SJCRH30 (cell line): ENCODE results near the gene NTNG2. TPM values are rescaled to one million over a fixed set of nuclear protein-coding genes. Genes with fewer than 3 reads are reported as not detected.
"Not testable (repeated sequence)": the region's sequence is repeated elsewhere in the genome, so short reads cannot be mapped to it uniquely, and the experiment has no call there.

Source experiments
- DNase-seq, 2 experiments: peaks; one replicate each; pipeline ENCODE4 v3.0.0-alpha.2; 2015 to 2020
- H3K27ac ChIP-seq: fragments of 250-450 bp; sonication (Bioruptor Pico); 2 replicates; pipeline ENCODE4 v1.5.1; 2020; ENCODE audit warnings: mild to moderate bottlenecking, moderate library complexity
- H3K27me3 ChIP-seq: fragments of 250-450 bp; sonication (Bioruptor Pico); 2 replicates; pipeline ENCODE4 v1.5.1; 2020; ENCODE audit warnings: mild to moderate bottlenecking, moderate library complexity
- H3K36me3 ChIP-seq: fragments of 250-450 bp; sonication (Bioruptor Pico); 2 replicates; pipeline ENCODE4 v1.5.1; 2020; ENCODE audit warnings: mild to moderate bottlenecking, moderate library complexity
- H3K4me1 ChIP-seq: fragments of 250-450 bp; sonication (Bioruptor Pico); 2 replicates; pipeline ENCODE4 v1.5.1; 2020; ENCODE audit warnings: mild to moderate bottlenecking, moderate library complexity
- H3K4me3 ChIP-seq: fragments of 250-450 bp; sonication (Bioruptor Pico); 2 replicates; pipeline ENCODE4 v1.5.1; 2020; ENCODE audit warnings: mild to moderate bottlenecking, moderate library complexity
- H3K9me3 ChIP-seq: fragments of 250-450 bp; sonication (Bioruptor Pico); replicated peaks from 2 replicates; pipeline ENCODE4 v1.5.1; 2020; ENCODE audit warnings: mild to moderate bottlenecking, moderate library complexity
- total RNA-seq: library from RNA; depleted of rRNA; stranded (reverse); fragments of >200 nt; shearing (Covaris generic); gene quantifications from 2 replicates; pipeline ENCODE4 v1.2.3, GENCODE V29; 2014

NTNG2 gene
- total RNA-seq, 1 experiment from 2014 or later, result 0.26 TPM

- Histone ChIP-seq H3K36me3 (no peaks in the 10 kb centered on the region), H3K4me3 (no peak overlapping the region), H3K4me1 (no peaks in the 10 kb centered on the region; the same call in 1 of the 2 replicates), H3K27ac (no peak overlapping the region), H3K27me3 (peaks cover 23% of the 10 kb centered on the region), H3K9me3 (no peaks in the 10 kb centered on the region)
- no peak for DNase-seq
Observed at GRCh38 chr9:132249123-132249522, 87.3 kb downstream of the NTNG2 start.

DNA sequence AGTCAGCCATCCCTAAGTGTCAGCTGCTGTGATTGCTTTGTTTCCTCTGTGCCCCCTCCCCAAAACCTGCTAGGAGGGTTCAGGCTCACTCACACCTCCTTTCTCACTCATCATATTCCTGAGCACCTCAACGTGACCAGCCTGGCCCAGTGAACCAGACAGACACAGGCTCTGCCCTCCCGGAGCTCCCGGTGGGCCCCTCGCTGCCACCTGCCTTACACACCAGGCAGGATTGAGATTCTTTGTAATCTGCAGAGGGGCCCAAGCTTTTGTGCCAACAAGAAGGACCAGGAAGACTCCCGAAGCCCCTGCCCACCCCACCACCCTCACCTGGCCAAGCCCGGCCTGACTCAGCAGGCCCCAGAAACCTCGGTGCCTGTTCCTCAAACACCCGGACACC is 87.8 kb downstream of the NTNG2 start:
- DNase-seq, result no peak
- Histone ChIP-seq H3K27me3 (peaks cover 18% of the 10 kb centered on the region), H3K9me3 (no peaks in the 10 kb centered on the region), H3K4me1 (no peaks in the 10 kb centered on the region; the same call in 1 of the 2 replicates), H3K27ac (no peak overlapping the region), H3K36me3 (no peaks in the 10 kb centered on the region), H3K4me3 (no peak overlapping the region)

- Histone ChIP-seq H3K27ac (no peak overlapping the region), H3K4me3 (no peak overlapping the region), H3K9me3 (no peaks in the 10 kb centered on the region), H3K4me1 (no peaks in the 10 kb centered on the region; the same call in 1 of the 2 replicates), H3K27me3 (peaks cover 9% of the 10 kb centered on the region), H3K36me3 (no peaks in the 10 kb centered on the region)
- DNase-seq, result no peak
Observed at GRCh38 chr9:132250324-132251262, 88.7 kb downstream of the NTNG2 start.

GRCh38 chr9:132260846-132261245 is 99.0 kb downstream of the NTNG2 start:
- no peak for DNase-seq
- Histone ChIP-seq H3K27me3 (no peaks in the 10 kb centered on the region), H3K4me1 (no peaks in the 10 kb centered on the region), H3K4me3 (no peak overlapping the region), H3K36me3 (peaks cover 25% of the 10 kb centered on the region), H3K27ac (no peak overlapping the region), H3K9me3 (no peaks in the 10 kb centered on the region)

DNA sequence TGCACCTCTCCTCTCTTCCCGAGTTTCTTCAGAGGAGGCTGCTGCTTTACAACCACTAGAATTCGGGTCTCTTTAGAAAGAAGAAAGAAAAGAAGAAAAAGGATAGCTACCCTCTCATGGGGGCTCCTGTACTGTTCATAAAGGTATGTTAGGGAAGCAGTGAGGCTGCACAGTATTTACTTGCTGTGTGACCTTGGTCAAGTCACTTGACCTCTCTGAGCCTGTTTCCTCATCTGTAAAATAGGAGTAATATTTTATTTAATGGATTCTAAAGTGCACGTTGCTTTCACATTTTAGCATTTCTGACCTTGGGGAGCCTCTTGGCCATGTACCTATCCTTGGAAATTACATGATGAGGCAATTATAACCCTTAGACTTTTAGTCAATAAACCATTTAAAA is 104.2 kb downstream of the NTNG2 start:
- Histone ChIP-seq H3K9me3 (no peaks in the 10 kb centered on the region), H3K4me1 (no peaks in the 10 kb centered on the region), H3K4me3 (no peak overlapping the region), H3K36me3 (peaks cover 67% of the 10 kb centered on the region), H3K27me3 (no peaks in the 10 kb centered on the region), H3K27ac (no peak overlapping the region)
- no peak for DNase-seq

DNA sequence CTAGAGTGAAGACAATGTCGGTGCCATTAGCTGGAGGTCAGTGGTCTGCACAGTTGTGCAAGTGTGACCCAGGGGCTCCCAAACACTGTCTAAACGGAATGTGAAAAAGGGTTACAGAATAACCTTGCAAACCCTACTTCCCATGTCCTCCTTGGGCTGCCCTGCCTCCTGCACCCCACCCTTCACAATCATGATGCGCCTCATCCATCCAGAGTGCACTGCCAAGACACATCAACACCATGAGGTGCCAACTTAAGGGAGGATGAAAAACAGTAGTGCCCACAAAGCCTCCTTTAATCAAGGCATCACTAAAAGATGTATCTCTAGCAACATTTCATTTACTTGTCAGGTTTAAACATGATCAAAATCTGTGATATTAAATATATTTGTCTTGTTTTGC is 105.8 kb downstream of the NTNG2 start:
- H3K27ac ChIP-seq, result no peak overlapping the region
- H3K36me3 ChIP-seq, result peaks cover 71% of the 10 kb centered on the region
- H3K4me1 ChIP-seq, result no peaks in the 10 kb centered on the region
- DNase-seq, result no peak
- no peak overlapping the region for H3K4me3 ChIP-seq
- H3K9me3 ChIP-seq, result no peaks in the 10 kb centered on the region
- no peaks in the 10 kb centered on the region for H3K27me3 ChIP-seq

GRCh38 chr9:132268725-132269352 is 107.0 kb downstream of the NTNG2 start:
- Histone ChIP-seq H3K27me3 (no peaks in the 10 kb centered on the region), H3K27ac (no peak overlapping the region), H3K9me3 (no peaks in the 10 kb centered on the region), H3K4me3 (no peak overlapping the region), H3K36me3 (peaks cover 74% of the 10 kb centered on the region), H3K4me1 (no peaks in the 10 kb centered on the region)
- peak; percentile 66 to 83 for DNase-seq

DNA sequence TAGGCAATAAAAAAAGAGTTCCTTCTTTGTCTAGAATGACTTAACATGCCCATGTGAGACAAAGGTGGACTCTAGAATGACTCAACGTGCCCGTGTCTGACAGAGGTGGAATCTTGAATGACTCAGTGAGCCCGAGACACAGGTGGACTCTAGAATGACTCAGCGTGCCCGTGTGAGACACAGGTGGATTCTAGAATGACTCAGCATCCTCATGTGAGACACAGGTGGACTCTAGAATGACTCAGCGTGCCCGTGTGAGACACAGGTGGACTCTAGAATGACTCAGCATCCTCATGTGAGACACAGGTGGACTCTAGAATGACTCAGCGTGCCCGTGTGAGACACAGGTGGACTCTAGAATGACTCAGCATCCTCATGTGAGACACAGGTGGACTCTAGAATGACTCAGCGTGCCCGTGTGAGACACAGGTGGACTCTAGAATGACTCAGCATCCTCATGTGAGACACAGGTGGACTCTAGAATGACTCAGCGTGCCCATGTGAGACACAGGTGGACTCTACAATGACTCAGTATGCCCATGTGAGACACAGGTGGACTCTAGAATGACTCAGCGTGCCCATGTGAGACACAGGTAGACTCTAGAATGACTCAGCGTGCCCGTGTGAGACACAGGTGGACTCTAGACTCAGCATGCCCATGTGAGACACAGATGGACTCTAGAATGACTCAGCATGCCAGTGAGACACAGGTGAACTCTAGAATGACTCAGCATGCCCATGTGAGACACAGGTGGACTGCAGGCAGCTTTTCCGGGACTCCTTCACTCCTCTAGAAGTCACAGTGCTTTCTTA is 108.1 kb downstream of the NTNG2 start:
- H3K27ac ChIP-seq, H3K4me3 ChIP-seq, DNase-seq, H3K27me3 ChIP-seq, H3K9me3 ChIP-seq, H3K4me1 ChIP-seq: not testable (repeated sequence)
- peaks cover 74% of the 10 kb centered on the region for H3K36me3 ChIP-seq

DNA sequence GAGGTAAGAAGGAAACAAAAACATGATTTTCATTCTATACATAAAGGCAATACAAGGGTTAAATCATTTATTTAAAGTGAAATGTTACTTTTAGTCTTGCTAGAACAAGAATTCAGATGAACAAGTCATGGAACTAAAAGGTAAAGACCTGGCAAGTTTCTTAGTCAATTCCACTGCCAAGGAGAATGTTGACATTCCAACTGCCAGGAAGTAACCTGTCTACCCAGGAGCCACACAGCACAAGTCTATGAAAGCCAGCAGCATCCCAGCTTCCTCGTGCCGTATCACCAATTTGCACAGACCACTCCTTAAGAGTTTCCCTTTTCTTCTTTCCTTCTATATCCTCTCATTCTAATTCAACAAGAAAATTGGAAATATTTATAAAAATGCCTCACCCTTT is 113.0 kb downstream of the NTNG2 start:
- Histone ChIP-seq H3K36me3 (peaks cover 80% of the 10 kb centered on the region), H3K27me3 (no peaks in the 10 kb centered on the region)

GRCh38 chr9:132283165-132283564 is 121.3 kb downstream of the NTNG2 start:
- Histone ChIP-seq H3K27ac (no peak overlapping the region), H3K9me3 (no peaks in the 10 kb centered on the region), H3K36me3 (peaks cover 81% of the 10 kb centered on the region), H3K27me3 (no peaks in the 10 kb centered on the region), H3K4me1 (no peaks in the 10 kb centered on the region; the same call in 1 of the 2 replicates), H3K4me3 (no peak overlapping the region)
- DNase-seq, result no peak

More for the DNA sequence above, 113.0 kb downstream of the NTNG2 start:
- H3K9me3 ChIP-seq, result no peaks in the 10 kb centered on the region
- no peak overlapping the region for H3K4me3 ChIP-seq
- no peaks in the 10 kb centered on the region for H3K4me1 ChIP-seq
- no peak overlapping the region for H3K27ac ChIP-seq
- DNase-seq, result no peak

- no peaks in the 10 kb centered on the region; the same call in 1 of the 2 replicates for H3K4me1 ChIP-seq
- H3K27me3 ChIP-seq, result no peaks in the 10 kb centered on the region
- no peaks in the 10 kb centered on the region for H3K9me3 ChIP-seq
- no peak overlapping the region for H3K27ac ChIP-seq
- DNase-seq, result no peak
- H3K36me3 ChIP-seq, result peaks cover 81% of the 10 kb centered on the region
- H3K4me3 ChIP-seq, result no peak overlapping the region
Observed at GRCh38 chr9:132283863-132284262, 122.0 kb downstream of the NTNG2 start.

DNA sequence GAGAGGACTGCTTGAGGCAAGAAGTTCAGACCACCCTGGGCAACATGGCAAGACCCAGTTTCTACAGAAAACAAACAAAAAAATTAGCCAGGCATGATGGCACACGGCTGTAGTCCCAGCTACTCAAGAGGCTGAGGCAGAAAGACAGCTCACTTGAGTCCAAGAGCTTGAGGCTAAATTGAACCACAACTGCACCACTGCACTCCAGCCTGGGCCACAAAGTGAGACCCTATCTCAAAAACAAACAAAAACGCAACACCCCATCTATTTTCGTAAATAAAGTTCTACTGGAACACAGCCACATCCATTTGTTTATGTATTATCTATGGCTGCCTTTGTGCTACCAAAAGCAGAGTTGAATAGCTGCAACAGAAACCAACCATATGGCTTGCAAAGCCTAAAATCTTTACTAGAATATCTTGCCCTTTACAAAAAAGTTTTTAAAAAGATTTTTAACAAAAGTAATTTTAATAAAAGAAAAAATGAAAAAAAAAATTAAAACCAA is 125.5 kb downstream of the NTNG2 start:
- Histone ChIP-seq H3K9me3 (no peaks in the 10 kb centered on the region), H3K4me3 (no peak overlapping the region), H3K36me3 (peaks cover 63% of the 10 kb centered on the region), H3K4me1 (no peaks in the 10 kb centered on the region), H3K27ac (no peak overlapping the region), H3K27me3 (no peaks in the 10 kb centered on the region)
- no peak for DNase-seq

DNA sequence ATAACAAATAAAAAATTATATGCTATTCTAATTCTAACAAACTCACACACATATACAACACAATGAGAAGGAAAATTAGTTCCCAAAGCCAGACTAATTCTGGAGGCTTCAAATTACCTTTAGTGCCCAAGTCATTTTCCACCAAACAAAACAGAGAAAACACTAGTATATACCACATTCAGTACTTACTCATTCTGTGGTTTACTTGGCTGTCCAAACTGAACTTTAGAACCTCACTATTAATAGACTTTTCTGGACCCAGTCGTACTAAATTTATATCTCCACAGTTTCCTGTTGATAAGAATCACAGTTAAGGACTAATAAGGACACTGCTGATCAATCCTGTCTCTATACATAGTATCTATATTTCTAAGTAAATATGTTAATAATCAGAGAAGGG is 126.5 kb downstream of the NTNG2 start:
- DNase-seq, result no peak
- Histone ChIP-seq H3K36me3 (peaks cover 61% of the 10 kb centered on the region), H3K27me3 (no peaks in the 10 kb centered on the region), H3K27ac (no peak overlapping the region), H3K4me3 (no peak overlapping the region), H3K9me3 (no peaks in the 10 kb centered on the region), H3K4me1 (no peaks in the 10 kb centered on the region)

- H3K36me3 ChIP-seq, result peaks cover 60% of the 10 kb centered on the region
- no peak overlapping the region for H3K4me3 ChIP-seq
- no peaks in the 10 kb centered on the region for H3K9me3 ChIP-seq
- H3K27me3 ChIP-seq, result no peaks in the 10 kb centered on the region
- peak in 1 of 2 experiments; percentile 15 for DNase-seq
- H3K4me1 ChIP-seq, result no peaks in the 10 kb centered on the region
- H3K27ac ChIP-seq, result no peak overlapping the region
Observed at GRCh38 chr9:132288966-132289365, 127.1 kb downstream of the NTNG2 start.
